K562 (cell line): ENCODE results near the gene LIN9. TPM values are rescaled to one million over a fixed set of nuclear protein-coding genes. Genes with fewer than 3 reads are reported as not detected.

Experiments used
- BCL6 ChIP-seq: fragments of 250-450 bp; sonication (Bioruptor Pico); IDR thresholded peaks from 2 replicates; pipeline ENCODE4 v1.4.0; 2020
- IRF9 ChIP-seq: fragments of 450-650 bp; IDR thresholded peaks from 2 replicates; pipeline ENCODE4 v1.6.1; 2016; ENCODE audit warnings: missing biosample characterization, missing genetic modification characterization
- NCOA6 ChIP-seq: fragments of 450-650 bp; IDR thresholded peaks from 2 replicates; pipeline ENCODE4 v1.6.1; 2017; ENCODE audit warnings: mild to moderate bottlenecking
- NCOR1 ChIP-seq: fragments of 450-650 bp; IDR thresholded peaks from 2 replicates; pipeline ENCODE4 v1.6.1; 2016; ENCODE audit warnings: mild to moderate bottlenecking, moderate library complexity
- PHB ChIP-seq: fragments of 250-450 bp; sonication (Bioruptor Pico); IDR thresholded peaks from 2 replicates; pipeline ENCODE4 v1.5.0; 2021
- PPARD ChIP-seq: fragments of 250-450 bp; sonication (Bioruptor Pico); IDR thresholded peaks from 2 replicates; pipeline ENCODE4 v1.8.0; 2022; ENCODE audit warnings: inconsistent platforms, mild to moderate bottlenecking, moderate library complexity
- SAP30 ChIP-seq: fragments of 200-600 bp; sonication (generic); IDR thresholded peaks from 2 replicates; pipeline ENCODE4 v1.6.1; 2012; ENCODE audit warnings: borderline replicate concordance, low read depth, mild to moderate bottlenecking, moderate library complexity, low read length, control low read depth, inconsistent platforms; ENCODE audit not compliant: insufficient read depth, poor library complexity, severe bottlenecking
- STAT5B ChIP-seq: fragments of 250-450 bp; sonication (Bioruptor Pico); IDR thresholded peaks from 2 replicates; pipeline ENCODE4 v1.8.0; 2021; ENCODE audit warnings: mild to moderate bottlenecking, inconsistent platforms
- THRA ChIP-seq: fragments of 450-650 bp; IDR thresholded peaks from 2 replicates; pipeline ENCODE4 v1.6.1; 2017; ENCODE audit warnings: mild to moderate bottlenecking, moderate library complexity
- ZNF592 ChIP-seq: fragments of 450-650 bp; IDR thresholded peaks from 2 replicates; pipeline ENCODE4 v1.6.1; 2017; ENCODE audit warnings: antibody characterized with exemption, mild to moderate bottlenecking
- ZNF639 ChIP-seq, 2 experiments: fragments of 200-800 bp in 1 of 2; sonication (Bioruptor generic) in 1 of 2; sonication (generic) in 1 of 2; formaldehyde crosslinking in 1 of 2; IDR thresholded peaks in 1 of 2; conservative IDR thresholded peaks in 1 of 2; 2 replicates each; pipeline versions ENCODE4 v1.5.0 to v1.6.1; 2016 to 2020; ENCODE audit warnings: missing compliant biosample characterization in 1 of 2, missing genetic modification characterization in 1 of 2, missing genetic modification reagents in 1 of 2
- ZNF778 ChIP-seq: fragments of 450-650 bp; formaldehyde crosslinking; IDR thresholded peaks from 2 replicates; pipeline ENCODE4 v1.4.0; 2020; ENCODE audit warnings: mild to moderate bottlenecking, moderate library complexity
- polyA plus RNA-seq, 8 experiments: library from polyadenylated mRNA; depleted of rRNA in 4 of 8; stranded (reverse) in 5 of 8; unstranded in 3 of 8; fragments of >200 nt; fragmentation: Nextera tagmentation in 2 of 8; fragmentation: Illumina TruSeq in 1 of 8; extraction: Ambion mirVana in 2 of 8; extraction: Trizol in 1 of 8; gene quantifications; 2 replicates each; pipeline versions ENCODE4 v1.2.1 to v1.2.3, GENCODE V29; 2011 to 2014; ENCODE audit warnings: inconsistent platforms in 1 of 8, missing spikeins in 1 of 8
- total RNA-seq, 7 experiments: library from RNA; depleted of rRNA in 6 of 7; stranded (reverse); fragments of >200 nt in 6 of 7; fragmentation: Illumina TruSeq in 2 of 7; extraction: Trizol in 2 of 7; gene quantifications; 2 replicates each; pipeline versions ENCODE4 v1.2.1 to v1.2.3, GENCODE V29; 2011 to 2021; ENCODE audit warnings: low replicate concordance in 1 of 7
- TF ChIP-seq, protein P1 (sequence below): fragments of 250-450 bp; sonication (Bioruptor Pico); IDR thresholded peaks from 2 replicates; pipeline ENCODE4 v1.8.0; 2021; ENCODE audit warnings: mild to moderate bottlenecking, moderate library complexity
- TF ChIP-seq, protein P2 (sequence below): fragments of 250-450 bp; sonication (Bioruptor Pico); IDR thresholded peaks from 2 replicates; pipeline ENCODE4 v1.4.0; 2020; ENCODE audit warnings: borderline replicate concordance

LIN9 gene
- total and polyA plus RNA-seq, 9 of the 15 experiments (the other 6 are each of a cell fraction or from before 2014, with no cell fraction given), result 18.8 to 33.0 (median 25.5) TPM

GRCh38 chr1:226309398-226310244 is 657 bp upstream of the LIN9 start (continued):
- TF ChIP-seq STAT5B (CRISPR knock-in tag), result no peak
- TF ChIP-seq, protein P1, sequence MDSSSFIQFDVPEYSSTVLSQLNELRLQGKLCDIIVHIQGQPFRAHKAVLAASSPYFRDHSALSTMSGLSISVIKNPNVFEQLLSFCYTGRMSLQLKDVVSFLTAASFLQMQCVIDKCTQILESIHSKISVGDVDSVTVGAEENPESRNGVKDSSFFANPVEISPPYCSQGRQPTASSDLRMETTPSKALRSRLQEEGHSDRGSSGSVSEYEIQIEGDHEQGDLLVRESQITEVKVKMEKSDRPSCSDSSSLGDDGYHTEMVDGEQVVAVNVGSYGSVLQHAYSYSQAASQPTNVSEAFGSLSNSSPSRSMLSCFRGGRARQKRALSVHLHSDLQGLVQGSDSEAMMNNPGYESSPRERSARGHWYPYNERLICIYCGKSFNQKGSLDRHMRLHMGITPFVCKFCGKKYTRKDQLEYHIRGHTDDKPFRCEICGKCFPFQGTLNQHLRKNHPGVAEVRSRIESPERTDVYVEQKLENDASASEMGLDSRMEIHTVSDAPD (CRISPR knock-in tag), result no peak
- TF ChIP-seq ZNF639 (CRISPR knock-in tag; conservative IDR thresholded peaks at IDR 0.05 in 1 of 2, IDR thresholded peaks at IDR 0.05 in 1 of 2), result no peak; a peak in 1 of 4 replicates
- 0 out of 2 replicates have a peak, but pooled peaks have one; percentile 54 for TF ChIP-seq PHB (CRISPR knock-in tag)
- no peak for TF ChIP-seq NCOA6
- no peak for TF ChIP-seq THRA
- no peak for TF ChIP-seq IRF9 (tag)
- TF ChIP-seq BCL6 (CRISPR knock-in tag), result no peak
- TF ChIP-seq SAP30, result no peak
- TF ChIP-seq ZNF778 (CRISPR knock-in tag), result no peak
- TF ChIP-seq NCOR1, result no peak
- no peak; the same call in none of the 2 replicates for TF ChIP-seq ZNF592
- TF ChIP-seq PPARD, result no peak
- TF ChIP-seq, protein P2, sequence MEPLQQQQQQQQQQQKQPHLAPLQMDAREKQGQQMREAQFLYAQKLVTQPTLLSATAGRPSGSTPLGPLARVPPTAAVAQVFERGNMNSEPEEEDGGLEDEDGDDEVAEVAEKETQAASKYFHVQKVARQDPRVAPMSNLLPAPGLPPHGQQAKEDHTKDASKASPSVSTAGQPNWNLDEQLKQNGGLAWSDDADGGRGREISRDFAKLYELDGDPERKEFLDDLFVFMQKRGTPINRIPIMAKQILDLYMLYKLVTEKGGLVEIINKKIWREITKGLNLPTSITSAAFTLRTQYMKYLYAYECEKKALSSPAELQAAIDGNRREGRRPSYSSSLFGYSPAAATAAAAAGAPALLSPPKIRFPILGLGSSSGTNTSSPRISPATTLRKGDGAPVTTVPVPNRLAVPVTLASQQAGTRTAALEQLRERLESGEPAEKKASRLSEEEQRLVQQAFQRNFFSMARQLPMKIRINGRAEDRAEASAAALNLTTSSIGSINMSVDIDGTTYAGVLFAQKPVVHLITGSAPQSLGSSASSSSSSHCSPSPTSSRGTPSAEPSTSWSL, result no peak
